Suppressor macrophage treated with lipopolysaccharide for 4 hours (primary cell): Measurements from ENCODE around the gene MRI1.

ENCODE experiments used
- DNase-seq: peaks from one replicate; pipeline ENCODE4 v3.0.0-alpha.2; 2020

MRI1 gene

DNA sequence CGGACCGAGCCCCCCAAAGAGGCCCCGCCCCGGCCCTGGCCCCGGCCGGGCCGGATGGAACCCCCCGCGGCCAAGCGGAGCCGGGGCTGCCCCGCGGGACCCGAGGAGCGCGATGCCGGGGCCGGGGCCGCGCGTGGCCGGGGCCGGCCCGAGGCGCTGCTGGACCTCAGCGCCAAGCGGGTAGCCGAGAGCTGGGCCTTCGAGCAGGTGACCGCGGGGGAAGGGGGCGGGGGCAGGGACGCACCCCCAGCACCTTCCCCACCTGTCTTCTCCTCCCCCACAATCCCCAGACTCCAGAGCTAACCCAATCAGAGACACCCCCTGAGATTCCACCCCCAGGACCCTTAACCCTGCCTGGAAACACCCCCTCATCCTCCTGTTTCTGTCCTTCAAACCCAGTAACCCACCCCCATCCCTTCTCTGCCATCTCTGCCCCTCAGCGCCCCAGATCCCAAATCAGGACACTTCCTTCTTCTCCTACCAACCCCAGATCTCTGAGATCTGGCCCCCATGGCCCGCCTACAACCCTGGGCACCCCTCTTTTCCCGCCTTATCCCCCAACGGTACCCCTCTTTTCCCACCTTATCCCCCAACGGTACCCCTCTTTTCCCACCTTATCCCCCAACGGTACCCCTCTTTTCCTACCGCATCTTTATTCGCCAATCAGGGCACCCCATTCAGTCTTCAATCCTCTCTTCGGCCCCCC is 31.4 kb downstream of the MRI1 start:
- DNase-seq, result no peak

DNA sequence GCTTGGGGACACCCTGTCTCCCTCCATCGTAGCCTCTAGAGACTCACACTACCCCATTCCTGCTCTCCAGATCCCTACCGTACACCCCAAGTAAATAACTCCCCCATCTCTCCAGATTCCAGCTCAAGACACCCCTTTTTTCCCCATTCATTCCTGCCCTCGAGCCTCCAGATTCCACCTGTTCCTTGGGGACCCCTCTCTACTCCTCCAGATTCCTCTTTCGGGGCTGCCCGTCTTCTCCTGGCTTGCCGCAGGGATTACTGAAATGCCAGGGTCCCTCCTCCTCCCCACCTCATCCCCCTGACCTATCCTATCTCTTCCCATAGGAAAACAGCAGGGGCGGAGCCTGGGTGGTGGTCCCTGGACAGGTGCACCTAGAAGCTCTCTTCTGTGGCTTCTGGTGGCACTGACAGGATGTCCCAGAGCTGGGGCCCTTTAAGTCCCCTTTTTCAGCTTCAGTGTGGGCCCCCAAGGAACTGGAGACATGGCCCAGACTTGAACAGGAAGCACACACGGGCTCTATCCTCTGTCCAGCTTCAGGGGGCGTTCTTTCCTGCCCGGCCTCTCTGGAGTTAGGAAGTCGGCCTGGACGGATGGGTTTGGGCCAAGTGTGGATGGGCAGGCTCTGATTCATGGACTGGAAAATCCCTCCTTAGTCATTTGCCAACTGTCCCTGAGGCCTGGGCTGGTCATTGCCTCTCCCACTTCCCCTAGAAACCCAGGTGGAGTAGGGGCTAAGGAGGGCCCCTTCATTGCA is 32.2 kb downstream of the MRI1 start:
- peak; percentile 91 for DNase-seq

DNA sequence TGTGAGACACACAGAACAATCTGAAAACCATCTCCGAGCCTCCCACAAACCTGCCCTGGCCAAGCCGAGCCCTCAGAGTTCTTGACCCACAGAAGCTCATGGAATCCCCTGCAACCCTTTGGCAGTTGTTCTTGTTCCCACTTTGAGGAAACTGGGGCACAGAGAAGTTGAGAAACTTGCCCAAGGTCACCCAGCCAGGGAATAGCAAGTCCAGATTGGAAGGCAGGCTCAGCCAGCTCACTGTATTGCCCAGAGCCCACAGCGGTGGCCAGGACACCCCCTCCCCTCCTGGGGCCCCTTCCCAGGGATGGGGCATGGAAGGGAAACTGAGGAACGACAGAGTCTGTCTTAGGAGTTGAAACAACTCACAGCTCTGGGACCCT is 32.7 kb downstream of the MRI1 start:
- no peak for DNase-seq

DNA sequence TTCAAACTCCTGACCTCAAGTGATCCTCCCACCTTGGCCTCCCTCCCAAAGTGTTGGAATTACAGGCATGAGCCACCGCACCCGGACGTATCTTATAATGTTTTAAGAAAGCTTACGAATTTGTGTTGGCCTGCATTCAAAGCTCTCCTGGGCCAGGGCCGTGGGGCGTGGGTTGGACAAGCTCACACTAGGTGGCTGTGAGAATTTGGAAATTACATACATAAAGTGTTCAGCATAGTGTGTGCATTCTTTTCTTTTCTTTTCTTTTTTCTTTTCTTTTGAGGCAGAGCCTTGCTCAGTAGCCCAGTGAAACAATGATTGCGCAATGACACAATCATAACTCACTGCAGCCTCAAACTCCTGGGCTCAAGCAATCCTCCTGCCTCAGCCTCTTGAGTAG is 33.5 kb downstream of the MRI1 start:
- peak; percentile 39 for DNase-seq

DNA sequence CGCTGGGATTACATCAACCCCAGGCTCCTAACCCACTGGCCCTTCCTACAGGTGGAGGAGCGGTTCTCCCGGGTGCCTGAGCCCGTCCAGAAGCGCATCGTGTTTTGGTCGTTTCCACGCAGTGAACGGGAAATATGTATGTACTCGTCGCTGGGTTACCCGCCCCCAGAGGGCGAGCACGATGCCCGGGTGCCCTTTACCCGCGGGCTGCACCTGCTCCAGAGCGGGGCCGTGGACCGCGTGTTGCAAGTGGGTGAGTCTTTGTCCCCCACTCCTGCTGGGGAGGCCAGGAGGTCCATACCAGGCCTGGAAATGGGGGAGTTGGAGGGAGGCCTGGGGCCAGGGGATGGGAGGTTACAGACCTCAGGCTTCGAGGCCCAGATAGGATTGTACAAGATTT is 35.3 kb downstream of the MRI1 start:
- no peak for DNase-seq

DNA sequence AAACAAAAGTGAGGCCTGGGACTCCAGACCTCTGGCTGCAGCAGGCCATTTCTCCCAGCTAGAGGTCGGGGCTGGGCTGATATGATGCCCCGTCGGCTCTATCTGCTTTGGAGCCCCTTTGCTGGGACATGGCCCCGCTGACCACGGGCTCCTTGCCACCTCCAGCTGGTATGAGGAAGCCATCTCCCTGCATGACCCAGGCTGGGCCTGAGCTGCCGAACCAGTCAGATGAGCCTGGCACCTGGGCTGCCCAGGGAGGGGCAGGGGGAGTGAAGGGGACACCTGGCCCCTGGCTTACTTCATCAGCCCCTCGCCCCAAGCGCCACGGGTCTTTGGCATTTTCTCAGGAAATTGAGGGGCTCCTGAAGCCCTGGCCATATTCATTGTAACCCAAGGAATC is 38.7 kb downstream of the MRI1 start:
- DNase-seq, result no peak

DNA sequence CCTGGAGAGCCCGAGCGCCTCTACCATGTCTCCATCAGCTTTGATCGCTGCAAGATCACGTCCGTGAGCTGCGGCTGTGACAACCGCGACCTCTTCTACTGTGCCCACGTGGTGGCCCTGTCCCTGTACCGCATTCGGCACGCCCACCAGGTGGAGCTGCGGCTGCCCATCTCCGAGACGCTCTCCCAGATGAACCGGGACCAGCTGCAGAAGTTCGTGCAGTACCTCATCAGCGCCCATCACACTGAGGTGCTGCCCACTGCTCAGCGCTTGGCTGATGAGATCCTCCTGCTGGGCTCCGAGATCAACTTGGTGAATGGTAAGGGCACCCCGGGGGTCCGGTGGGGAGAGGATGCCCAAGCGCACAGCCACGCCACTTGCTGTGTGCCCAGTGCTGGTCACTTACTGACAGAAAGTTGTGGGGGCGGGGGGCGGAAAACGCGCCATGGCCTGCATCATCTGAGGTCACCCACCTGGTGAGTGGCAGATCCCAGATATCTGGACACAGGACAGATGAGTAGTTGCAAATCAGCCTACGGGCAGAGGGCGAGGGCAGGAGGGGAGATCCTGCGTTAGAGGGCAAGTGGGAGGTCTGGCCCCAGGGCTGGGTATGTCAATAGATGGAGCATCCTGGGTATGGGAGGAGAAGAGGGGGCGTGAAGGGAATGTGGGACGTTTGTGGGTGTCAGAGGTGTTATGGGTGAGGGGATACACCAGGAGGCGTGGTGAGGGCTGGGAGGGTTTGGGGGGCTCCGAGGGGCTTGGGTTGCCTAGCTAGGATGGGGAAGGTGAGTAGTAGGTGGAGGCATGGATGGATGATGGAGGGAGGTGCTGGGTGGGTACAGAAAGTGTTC is 40.7 kb downstream of the MRI1 start:
- DNase-seq, result peak; percentile 16

DNA sequence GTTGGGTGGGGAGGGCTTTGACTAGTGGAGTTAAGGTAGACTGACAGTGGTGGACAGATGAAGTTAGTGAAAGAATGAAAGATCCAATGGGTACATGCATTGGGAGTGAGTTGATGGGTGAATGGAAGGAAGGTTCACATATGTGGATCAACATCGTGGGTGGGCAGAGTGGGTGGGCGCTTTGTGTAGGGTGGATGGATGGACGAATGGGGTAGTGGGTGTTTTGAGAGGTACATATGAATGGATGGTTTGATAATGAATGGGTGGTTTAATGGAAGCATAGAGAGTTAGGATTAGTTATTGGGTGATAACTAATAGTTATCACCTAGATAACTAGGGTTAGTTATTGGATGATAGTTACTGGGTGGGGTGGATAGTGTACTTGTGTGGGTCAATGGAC is 42.4 kb downstream of the MRI1 start:
- no peak for DNase-seq

DNA sequence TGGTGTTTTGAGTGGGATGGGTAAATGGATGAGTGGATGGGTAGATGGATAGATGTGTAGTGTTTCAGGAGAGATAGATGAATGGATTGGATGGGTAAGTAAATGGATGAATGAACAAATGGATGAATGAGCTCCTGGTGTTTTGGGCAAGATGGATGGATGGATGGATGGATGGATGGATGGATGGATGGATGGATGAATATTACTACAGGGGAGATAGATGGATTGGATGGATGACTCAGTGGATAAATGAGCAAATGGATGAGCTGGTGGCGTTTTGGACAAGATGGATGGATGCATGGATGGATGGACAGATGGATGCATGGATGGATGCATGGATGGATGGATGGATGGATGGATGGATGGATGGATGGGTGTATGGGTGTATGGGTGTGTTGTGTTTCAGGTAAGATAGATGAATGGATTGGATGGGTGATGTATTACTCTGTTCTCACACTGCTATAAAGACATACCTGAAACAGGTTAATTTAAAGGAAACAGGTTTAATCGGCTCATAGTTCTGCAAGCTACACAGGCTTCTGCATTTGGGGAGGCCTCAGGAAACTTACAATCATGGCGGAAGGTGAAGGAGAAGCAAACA is 43.2 kb downstream of the MRI1 start:
- DNase-seq, result no peak

DNA sequence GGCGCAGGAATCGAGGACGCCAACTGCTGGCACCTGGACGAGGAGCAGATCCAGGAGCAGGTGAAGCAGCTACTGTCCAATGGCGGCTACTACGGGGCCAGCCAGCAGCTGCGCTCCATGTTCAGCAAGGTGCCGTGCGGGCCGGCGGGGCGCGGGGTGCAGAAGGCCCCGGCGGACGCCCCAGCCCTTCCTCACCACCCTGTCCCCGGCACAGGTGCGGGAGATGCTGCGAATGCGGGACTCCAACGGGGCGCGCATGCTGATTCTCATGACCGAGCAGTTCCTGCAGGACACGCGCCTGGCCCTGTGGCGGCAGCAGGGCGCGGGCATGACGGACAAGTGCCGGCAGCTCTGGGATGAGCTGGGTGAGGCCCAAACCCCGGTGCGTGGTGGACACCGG is 44.5 kb downstream of the MRI1 start:
- no peak for DNase-seq

DNA sequence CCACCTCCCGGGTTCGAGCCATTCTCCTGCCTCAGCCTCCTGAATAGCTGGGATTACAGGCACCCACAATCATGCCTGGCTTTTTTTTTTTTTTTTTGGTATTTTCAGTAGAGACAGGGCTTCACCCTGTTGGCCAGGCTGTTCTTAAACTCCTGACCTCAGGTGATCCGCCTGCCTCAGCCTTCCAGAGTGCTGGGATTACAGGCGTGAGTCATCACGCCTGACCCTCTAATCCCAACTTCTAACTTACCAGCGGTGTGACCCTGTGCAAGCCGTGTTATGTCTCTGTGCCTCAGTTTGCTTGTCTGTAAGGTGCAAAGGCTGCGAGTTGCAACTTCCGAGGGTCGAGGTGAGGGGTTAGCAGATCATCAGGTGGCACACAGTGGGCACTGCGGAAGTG is 48.2 kb downstream of the MRI1 start:
- no peak for DNase-seq

DNA sequence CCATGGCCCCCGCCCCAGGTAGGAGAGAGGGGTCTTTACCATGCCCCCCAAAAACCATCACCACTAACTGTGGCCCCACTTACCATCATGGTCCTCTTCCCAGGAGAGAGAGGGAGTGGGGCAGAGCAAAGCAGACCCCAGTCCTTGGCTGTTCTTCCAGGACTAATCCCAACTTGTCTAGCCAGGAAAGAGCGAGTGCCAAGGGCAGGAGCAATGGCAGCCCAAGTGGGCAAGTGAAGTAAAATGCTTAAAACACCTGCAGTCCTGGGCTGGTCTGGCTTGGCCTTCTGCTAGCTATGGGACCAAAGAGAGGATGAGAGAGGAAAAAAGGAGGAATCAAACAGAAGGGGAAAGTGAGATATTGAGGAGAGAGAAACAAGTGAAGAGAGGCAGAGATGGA is 48.8 kb downstream of the MRI1 start:
- no peak for DNase-seq

DNA sequence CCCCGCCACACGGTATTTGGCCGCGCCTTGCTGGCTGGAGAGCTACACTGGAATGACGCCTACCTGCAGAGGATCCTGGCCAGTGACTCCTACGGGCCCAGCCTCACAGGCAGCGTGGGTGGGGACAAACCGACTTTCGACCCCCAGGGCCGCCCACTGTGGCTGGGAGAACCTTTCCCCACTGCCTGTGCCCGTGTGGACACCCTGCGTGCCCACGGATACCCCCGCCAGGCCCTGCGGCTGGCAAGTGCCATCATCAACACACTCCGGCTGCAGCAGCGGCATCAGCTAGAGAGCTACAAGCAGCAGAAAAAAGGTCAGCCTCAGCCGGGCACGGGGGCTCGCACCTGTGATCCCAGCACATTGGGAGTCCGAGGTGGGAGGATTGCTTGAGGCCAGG is 50.2 kb downstream of the MRI1 start:
- no peak for DNase-seq

DNA sequence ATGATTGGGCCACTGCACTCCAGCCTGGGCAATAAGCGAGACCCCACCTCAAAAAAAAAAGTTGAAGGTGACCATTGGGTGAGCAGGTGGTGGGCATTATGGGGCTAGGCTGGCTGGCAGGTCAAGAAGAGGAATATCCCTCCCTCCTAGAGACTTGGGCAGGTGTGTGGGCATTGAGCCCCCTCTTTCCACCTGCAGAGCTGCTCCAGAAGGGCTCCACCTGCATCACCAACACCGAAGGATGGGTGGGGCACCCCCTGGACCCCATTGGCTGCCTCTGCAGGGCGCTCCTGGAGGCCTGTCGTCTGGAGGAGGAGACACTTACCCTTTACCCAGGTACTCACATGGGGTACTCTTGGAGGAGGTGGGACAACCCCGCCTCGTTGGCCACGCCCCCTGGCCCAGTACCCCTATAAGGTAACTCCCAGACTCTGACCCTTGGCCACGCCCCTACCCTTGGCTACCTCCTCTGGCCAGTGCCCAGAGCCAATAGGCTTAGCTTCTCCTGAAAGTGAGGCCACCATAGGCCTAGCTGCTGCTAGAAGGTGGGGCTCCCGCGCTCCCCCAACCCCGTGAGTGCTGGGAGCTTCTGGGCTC is 52.8 kb downstream of the MRI1 start:
- no peak for DNase-seq

DNA sequence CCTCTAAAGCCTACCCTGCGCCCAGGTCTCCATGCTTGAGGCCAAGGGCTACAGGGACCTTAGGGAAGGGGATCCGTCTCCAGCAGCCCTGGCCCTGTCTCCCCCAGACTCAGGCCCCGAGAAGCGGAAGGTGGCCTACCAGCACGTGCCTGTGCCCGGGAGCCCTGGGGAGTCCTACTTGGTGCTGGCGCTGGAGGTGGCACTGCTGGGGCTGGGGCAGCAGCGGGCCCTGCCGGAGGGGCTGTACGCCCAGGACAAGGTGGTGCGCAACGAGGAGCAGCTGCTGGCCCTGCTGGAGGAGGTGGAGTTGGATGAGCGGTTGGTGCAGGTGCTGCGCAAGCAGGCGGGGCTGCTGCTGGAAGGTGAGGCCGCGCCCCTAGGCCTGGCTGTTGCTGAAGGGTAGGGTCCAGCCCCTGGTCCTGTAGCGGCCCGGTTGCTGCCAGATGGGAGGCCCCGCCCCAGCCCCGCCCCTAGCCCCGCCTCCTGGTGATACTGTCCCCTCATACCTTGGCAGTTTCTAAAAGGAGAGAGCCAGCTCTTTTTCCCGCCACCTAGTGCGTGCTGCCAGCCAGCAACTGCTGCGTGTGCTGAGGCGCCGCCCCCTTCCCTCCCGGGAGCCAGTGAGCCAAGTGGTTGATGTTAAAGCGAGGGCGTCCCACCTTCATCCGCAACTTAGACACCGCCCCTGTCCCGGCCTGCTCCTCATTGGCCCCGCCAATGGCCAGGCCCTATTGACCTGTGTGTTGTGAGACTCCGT is 53.5 kb downstream of the MRI1 start:
- no peak for DNase-seq

DNA sequence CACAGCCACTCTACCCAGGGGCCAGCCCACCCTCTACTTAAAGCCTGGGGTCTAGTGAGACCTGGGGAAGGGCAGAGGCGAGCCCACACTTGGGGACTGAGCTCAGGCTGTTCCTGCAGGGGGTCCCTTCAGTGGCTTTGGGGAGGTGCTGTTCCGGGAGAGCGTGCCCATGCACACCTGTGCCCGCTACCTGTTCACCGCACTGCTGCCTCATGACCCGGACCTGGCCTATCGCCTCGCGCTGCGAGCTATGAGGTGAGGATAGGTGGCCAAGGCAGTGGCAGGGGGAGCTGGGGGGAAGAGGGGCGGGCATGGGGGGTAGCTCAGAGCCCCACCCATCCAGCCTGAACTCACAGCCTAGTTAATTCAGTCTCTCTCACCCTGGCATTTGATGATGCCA is 54.9 kb downstream of the MRI1 start:
- DNase-seq, result no peak

DNA sequence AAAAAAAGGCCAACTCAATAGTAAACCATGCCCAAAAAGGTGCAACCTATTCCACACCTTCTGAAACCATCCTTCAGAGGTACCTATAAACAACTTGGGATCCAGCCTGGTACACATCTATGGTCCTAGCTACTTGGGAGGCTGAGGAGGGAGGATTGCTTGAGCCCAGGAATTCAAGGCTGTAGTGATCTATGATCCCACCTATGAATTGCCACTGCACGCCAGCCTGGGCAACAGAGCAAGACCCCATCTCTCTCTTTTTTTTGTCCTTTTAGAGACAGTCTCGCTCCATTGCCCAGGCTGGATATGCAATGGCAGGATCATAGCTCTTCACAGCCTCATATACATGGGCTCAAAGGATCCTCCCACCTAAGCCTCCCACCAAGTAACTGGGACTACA is 57.0 kb downstream of the MRI1 start:
- no peak for DNase-seq

DNA sequence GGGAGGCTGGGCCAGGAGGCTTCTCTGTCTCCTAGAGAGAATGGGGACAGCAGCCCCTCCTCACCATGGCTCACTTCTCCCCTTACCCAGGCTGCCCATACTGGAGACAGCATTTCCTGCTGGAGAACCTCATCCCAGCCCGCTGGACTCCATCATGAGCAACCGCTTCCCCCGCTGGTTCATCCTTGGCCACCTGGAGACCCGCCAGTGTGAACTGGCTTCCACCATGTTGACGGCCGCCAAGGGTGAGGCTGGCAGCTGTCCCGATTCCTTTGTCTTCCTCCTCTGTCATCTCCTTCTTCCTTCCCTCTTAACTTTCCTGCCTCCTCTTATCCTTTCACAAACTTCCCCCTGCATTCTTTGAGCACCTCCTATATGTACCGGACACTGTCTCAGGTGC is 58.9 kb downstream of the MRI1 start:
- no peak for DNase-seq
